Measurements from ENCODE around the gene INSR. TPM values are rescaled to one million over a fixed set of nuclear protein-coding genes. Genes with fewer than 3 reads are reported as not detected.

INSR gene
- total RNA-seq, 1 experiment from 2014 or later = 35.9 TPM

Other genes with a start within 250 kb of the INSR start
- not detected in 3 replicates for gene MBD3L2, start 245.1 kb downstream of the INSR start, total RNA-seq (2021)
- not detected in 3 replicates for gene MBD3L3, start 235.7 kb downstream of the INSR start, total RNA-seq (2021)
- gene ZNF557, start 224.7 kb downstream of the INSR start, total RNA-seq (2021) = 6.7 to 7.5 TPM (median 7.5 TPM) in 3 replicates
- gene ARHGEF18, start 54.5 kb upstream of the INSR start, total RNA-seq (2021) = 46.1 to 56.1 TPM (median 48.3 TPM) in 3 replicates
- 4.3 to 5.9 TPM (median 5.7 TPM) in 3 replicates for gene PEX11G, start 194.6 kb upstream of the INSR start, total RNA-seq (2021)
- 37.5 to 47.5 TPM (median 47.3 TPM) in 3 replicates for gene ZNF358, start 221.7 kb upstream of the INSR start, total RNA-seq (2021)
- gene MCOLN1, start 228.2 kb upstream of the INSR start, total RNA-seq (2021) = 15.0 to 19.7 TPM (median 16.7 TPM) in 3 replicates
- gene PNPLA6, start 241.3 kb upstream of the INSR start, total RNA-seq (2021) = 149 to 156 TPM (median 150 TPM) in 3 replicates

All from WTC11 (cell line).